ENCODE results near the gene KCNK4.

Gene KCNK4

GRCh38 chr11:64312947-64313346, 21.8 kb downstream of the KCNK4 start:
- peaks cover 19% of the 10 kb centered on the region for H3F3A ChIP-seq (ENCODE audit: control insufficient read depth, insufficient read depth)
- no peak overlapping the region for H3K27ac ChIP-seq (ENCODE audit: low read depth, low read length)

GRCh38 chr11:64313491-64314145, 22.5 kb downstream of the KCNK4 start:
- no peak overlapping the region for H3K27ac ChIP-seq (ENCODE audit: low read depth, low read length)
- no peak overlapping the region for H3K4me2 ChIP-seq (ENCODE audit: low read length)
- peaks cover 19% of the 10 kb centered on the region for H3F3A ChIP-seq (ENCODE audit: control insufficient read depth, insufficient read depth)
- TF ChIP-seq EZH2phosphoT487 (IDR thresholded peaks at IDR 0.05; ENCODE audit: borderline replicate concordance, low read length) (no peak), CTCF (IDR thresholded peaks at IDR 0.05; ENCODE audit: low read depth, low read length, poor library complexity, severe bottlenecking) (no peak)
- H3K4me3 ChIP-seq (ENCODE audit: low read length), result no peak overlapping the region
- no peaks in the 10 kb centered on the region for H3K9me3 ChIP-seq (ENCODE audit: control insufficient read depth, insufficient read depth, low read length)
- peaks cover 63% of the 10 kb centered on the region for H3K79me2 ChIP-seq (ENCODE audit: control insufficient read depth, low read length)
- H3K27me3 ChIP-seq (ENCODE audit: control insufficient read depth, low read length), result no peaks in the 10 kb centered on the region
- H3K9me2 ChIP-seq (replicated peaks; ENCODE audit: control insufficient read depth, low read length), result no peaks in the 10 kb centered on the region
- no peaks in the 10 kb centered on the region for H4K20me1 ChIP-seq (ENCODE audit: control insufficient read depth, insufficient read depth, low read depth, low read length)
- peaks cover 21% of the 10 kb centered on the region for H3K4me1 ChIP-seq (ENCODE audit: control insufficient read depth, low read length)
- peaks cover 59% of the 10 kb centered on the region for H3K36me3 ChIP-seq (ENCODE audit: control insufficient read depth, low read length)

More at GRCh38 chr11:64312947-64313346, 21.8 kb downstream of the KCNK4 start:
- TF ChIP-seq EZH2phosphoT487 (IDR thresholded peaks at IDR 0.05; ENCODE audit: borderline replicate concordance, low read length) (no peak), CTCF (IDR thresholded peaks at IDR 0.05; ENCODE audit: low read depth, low read length, poor library complexity, severe bottlenecking) (no peak)
- Histone ChIP-seq H3K9me2 (replicated peaks; ENCODE audit: control insufficient read depth, low read length) (no peaks in the 10 kb centered on the region), H3K4me2 (ENCODE audit: low read length) (no peak overlapping the region), H3K4me1 (ENCODE audit: control insufficient read depth, low read length) (peaks cover 21% of the 10 kb centered on the region), H3K4me3 (ENCODE audit: low read length) (no peak overlapping the region), H3K36me3 (ENCODE audit: control insufficient read depth, low read length) (peaks cover 58% of the 10 kb centered on the region), H3K27me3 (ENCODE audit: control insufficient read depth, low read length) (no peaks in the 10 kb centered on the region), H3K9me3 (ENCODE audit: control insufficient read depth, insufficient read depth, low read length) (no peaks in the 10 kb centered on the region), H3K79me2 (ENCODE audit: control insufficient read depth, low read length) (peaks cover 62% of the 10 kb centered on the region), H4K20me1 (ENCODE audit: control insufficient read depth, insufficient read depth, low read depth, low read length) (no peaks in the 10 kb centered on the region)

GRCh38 chr11:64314146-64314804, 23.2 kb downstream of the KCNK4 start:
- H4K20me1 ChIP-seq (ENCODE audit: control insufficient read depth, insufficient read depth, low read depth, low read length), result no peaks in the 10 kb centered on the region
- H3K4me2 ChIP-seq (ENCODE audit: low read length), result no peak overlapping the region
- H3K9me3 ChIP-seq (ENCODE audit: control insufficient read depth, insufficient read depth, low read length), result no peaks in the 10 kb centered on the region
- no peak overlapping the region for H3K4me3 ChIP-seq (ENCODE audit: low read length)
- H3K27ac ChIP-seq (ENCODE audit: low read depth, low read length), result no peak overlapping the region
- TF ChIP-seq CTCF (IDR thresholded peaks at IDR 0.05; ENCODE audit: low read depth, low read length, poor library complexity, severe bottlenecking), result no peak
- TF ChIP-seq EZH2phosphoT487 (IDR thresholded peaks at IDR 0.05; ENCODE audit: borderline replicate concordance, low read length), result no peak
- H3K4me1 ChIP-seq (ENCODE audit: control insufficient read depth, low read length), result peaks cover 26% of the 10 kb centered on the region
- H3F3A ChIP-seq (ENCODE audit: control insufficient read depth, insufficient read depth), result peaks cover 19% of the 10 kb centered on the region
- H3K9me2 ChIP-seq (replicated peaks; ENCODE audit: control insufficient read depth, low read length), result no peaks in the 10 kb centered on the region
- no peaks in the 10 kb centered on the region for H3K27me3 ChIP-seq (ENCODE audit: control insufficient read depth, low read length)
- H3K36me3 ChIP-seq (ENCODE audit: control insufficient read depth, low read length), result peaks cover 60% of the 10 kb centered on the region
- peaks cover 64% of the 10 kb centered on the region for H3K79me2 ChIP-seq (ENCODE audit: control insufficient read depth, low read length)
